Ishikawa (cell line): ENCODE results near the gene SZRD1.

Experiments
- CEBPB ChIP-seq: IDR thresholded peaks from 2 replicates; pipeline ENCODE4 v1.6.1; 2012
- CREB1 ChIP-seq: IDR thresholded peaks from 2 replicates; pipeline ENCODE4 v1.6.1; 2012; ENCODE audit warnings: low read depth
- EGR1 ChIP-seq: IDR thresholded peaks from 2 replicates; pipeline ENCODE4 v1.6.1; 2012
- EP300 ChIP-seq: IDR thresholded peaks from 2 replicates; pipeline ENCODE4 v1.6.1; 2012; ENCODE audit warnings: borderline replicate concordance
- FOXM1 ChIP-seq: IDR thresholded peaks from 2 replicates; pipeline ENCODE4 v1.6.1; 2012; ENCODE audit warnings: low read depth, borderline replicate concordance
- NFIC ChIP-seq: IDR thresholded peaks from 2 replicates; pipeline ENCODE4 v1.6.1; 2012
- RAD21 ChIP-seq: IDR thresholded peaks from 2 replicates; pipeline ENCODE4 v1.6.1; 2012; ENCODE audit warnings: low read depth
- REST ChIP-seq: IDR thresholded peaks from 2 replicates; pipeline ENCODE4 v1.6.1; 2012; ENCODE audit warnings: low read depth, mild to moderate bottlenecking
- TAF1 ChIP-seq: IDR thresholded peaks from 2 replicates; pipeline ENCODE4 v1.6.1; 2012; ENCODE audit warnings: low read depth, mild to moderate bottlenecking
- TCF12 ChIP-seq: IDR thresholded peaks from 2 replicates; pipeline ENCODE4 v1.6.1; 2012; ENCODE audit warnings: low read depth
- TEAD4 ChIP-seq: IDR thresholded peaks from 2 replicates; pipeline ENCODE4 v1.6.1; 2012
- YY1 ChIP-seq: IDR thresholded peaks from 2 replicates; pipeline ENCODE4 v1.6.1; 2012; ENCODE audit warnings: low read depth
- ZBTB7A ChIP-seq: IDR thresholded peaks from 2 replicates; pipeline ENCODE4 v1.6.1; 2012; ENCODE audit warnings: low read depth
- TF ChIP-seq, protein P1 (sequence below): IDR thresholded peaks from 2 replicates; pipeline ENCODE4 v1.6.1; 2012
- TF ChIP-seq, protein P2 (sequence below): IDR thresholded peaks from 2 replicates; pipeline ENCODE4 v1.6.1; 2012

SZRD1 gene

GRCh38 chr1:16420424-16421118 lies 53.5 kb downstream of the SZRD1 start:
- TF ChIP-seq TCF12 (no peak), NFIC (no peak), CEBPB (no peak), EP300 (no peak), RAD21 (no peak), FOXM1 (no peak), TAF1 (no peak), REST (no peak)
- TF ChIP-seq, protein P1, sequence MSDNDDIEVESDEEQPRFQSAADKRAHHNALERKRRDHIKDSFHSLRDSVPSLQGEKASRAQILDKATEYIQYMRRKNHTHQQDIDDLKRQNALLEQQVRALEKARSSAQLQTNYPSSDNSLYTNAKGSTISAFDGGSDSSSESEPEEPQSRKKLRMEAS: no peak
- TF ChIP-seq, protein P2, sequence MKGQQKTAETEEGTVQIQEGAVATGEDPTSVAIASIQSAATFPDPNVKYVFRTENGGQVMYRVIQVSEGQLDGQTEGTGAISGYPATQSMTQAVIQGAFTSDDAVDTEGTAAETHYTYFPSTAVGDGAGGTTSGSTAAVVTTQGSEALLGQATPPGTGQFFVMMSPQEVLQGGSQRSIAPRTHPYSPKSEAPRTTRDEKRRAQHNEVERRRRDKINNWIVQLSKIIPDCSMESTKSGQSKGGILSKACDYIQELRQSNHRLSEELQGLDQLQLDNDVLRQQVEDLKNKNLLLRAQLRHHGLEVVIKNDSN: no peak

- TF ChIP-seq TCF12 (no peak), NFIC (no peak), ZBTB7A (no peak), REST (no peak), TEAD4 (no peak), TAF1 (no peak), YY1 (no peak), CREB1 (no peak)
Observed at GRCh38 chr1:16421201-16421600, 54.2 kb downstream of the SZRD1 start.

GRCh38 chr1:16422041-16422440 lies 55.0 kb downstream of the SZRD1 start:
- no peak for TF ChIP-seq ZBTB7A
- TF ChIP-seq EP300: no peak
- TF ChIP-seq FOXM1: no peak
- TF ChIP-seq RAD21: no peak
- TF ChIP-seq, protein P2: no peak
- no peak for TF ChIP-seq CEBPB
- TF ChIP-seq CREB1: no peak
- no peak for TF ChIP-seq EGR1
- TF ChIP-seq NFIC: no peak
- no peak for TF ChIP-seq YY1
- TF ChIP-seq TAF1: no peak
- TF ChIP-seq TEAD4: no peak

DNA sequence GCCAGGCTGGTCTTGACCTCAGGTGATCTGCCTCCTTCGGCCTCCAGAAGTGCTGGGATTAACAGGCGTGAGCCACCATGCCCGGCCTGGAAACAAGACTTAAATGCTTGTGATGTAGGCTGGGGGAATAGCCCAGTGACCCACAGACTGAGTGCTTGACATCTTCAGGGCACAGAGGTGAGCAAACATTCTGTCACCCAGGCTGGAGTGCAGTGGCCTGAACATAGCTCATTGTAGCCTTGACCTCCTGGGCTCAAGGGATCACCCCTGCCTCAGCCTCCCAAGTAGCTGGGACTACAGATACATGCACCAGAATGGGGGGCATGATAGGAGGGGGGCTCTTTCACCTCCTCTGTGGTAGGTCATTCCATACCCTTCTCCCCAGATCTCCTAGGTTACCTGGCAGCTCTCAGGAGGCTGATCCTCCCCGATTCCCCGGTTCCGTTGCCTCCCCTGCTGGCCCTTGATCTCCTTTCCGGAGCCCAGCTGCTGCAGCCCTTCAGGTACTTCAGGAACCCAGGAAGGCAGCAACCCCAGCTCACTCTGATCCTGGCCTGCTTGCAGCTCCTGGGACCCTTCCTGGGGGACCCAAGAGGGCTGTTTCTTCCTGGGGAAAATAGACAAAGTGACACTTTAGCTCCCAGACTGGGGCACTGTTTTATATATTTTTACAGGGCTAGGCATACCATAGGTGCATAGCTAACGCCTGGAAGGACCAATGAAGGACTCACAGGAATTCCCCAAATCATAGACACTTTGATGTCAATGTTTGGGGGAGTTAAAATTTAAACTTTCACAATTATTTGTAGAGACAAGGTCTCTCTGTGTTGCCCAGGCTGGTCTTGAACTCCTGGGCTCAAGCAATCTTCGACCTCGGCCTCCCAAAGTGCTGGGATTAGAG lies 58.3 kb downstream of the SZRD1 start:
- no peak for TF ChIP-seq REST
- TF ChIP-seq FOXM1: no peak
- TF ChIP-seq EP300: no peak
- no peak for TF ChIP-seq YY1

- TF ChIP-seq ZBTB7A: no peak
- TF ChIP-seq, protein P2: peak; percentile 63
Observed at GRCh38 chr1:16430606-16431005, 63.6 kb downstream of the SZRD1 start.
